H9 (cell line): ENCODE measurements around the gene QPRT. TPM values are rescaled to one million over a fixed set of nuclear protein-coding genes. Genes with fewer than 3 reads are reported as not detected.
A peak's percentile ranks its signal among the peaks of the same experiment; 100 is the strongest.

ENCODE experiments used
- DNase-seq: peaks from one replicate; pipeline ENCODE4 v3.0.0-alpha.2; 2017
- H2AFZ ChIP-seq: one replicate; pipeline ENCODE4 v1.6.1; 2013; ENCODE audit warnings: mild to moderate bottlenecking, low read length, control low read depth, moderate library complexity
- H2AK5ac ChIP-seq: 2 replicates; pipeline ENCODE4 v1.6.1; 2013; ENCODE audit warnings: low read length, control low read depth, mixed read lengths; ENCODE audit not compliant: insufficient read length
- H2BK120ac ChIP-seq: one replicate; pipeline ENCODE4 v1.6.1; 2013; ENCODE audit warnings: low read depth, mild to moderate bottlenecking, low read length, control low read depth, inconsistent platforms; ENCODE audit not compliant: poor library complexity, severe bottlenecking
- H2BK12ac ChIP-seq: 2 replicates; pipeline ENCODE4 v1.6.1; 2013; ENCODE audit warnings: low read length, control low read depth, mixed read lengths, low read depth; ENCODE audit not compliant: insufficient read length
- H2BK15ac ChIP-seq: 2 replicates; pipeline ENCODE4 v1.6.1; 2013; ENCODE audit warnings: low read depth, low read length, control low read depth
- H2BK20ac ChIP-seq: one replicate; pipeline ENCODE4 v1.6.1; 2013; ENCODE audit warnings: low read depth, mild to moderate bottlenecking, low read length, control low read depth, inconsistent platforms; ENCODE audit not compliant: poor library complexity, severe bottlenecking
- H2BK5ac ChIP-seq: 2 replicates; pipeline ENCODE4 v1.6.1; 2013; ENCODE audit warnings: low read length, control low read depth, mixed read lengths; ENCODE audit not compliant: insufficient read length
- H3K14ac ChIP-seq: 2 replicates; pipeline ENCODE4 v1.6.1; 2013; ENCODE audit warnings: low read length, control low read depth; ENCODE audit not compliant: insufficient read depth
- H3K18ac ChIP-seq: 2 replicates; pipeline ENCODE4 v1.6.1; 2013; ENCODE audit warnings: low read depth, mild to moderate bottlenecking, mixed read lengths, low read length, control low read depth; ENCODE audit not compliant: insufficient read length
- H3K23ac ChIP-seq: 2 replicates; pipeline ENCODE4 v1.6.1; 2013; ENCODE audit warnings: low read length, control low read depth, mixed read lengths, low read depth; ENCODE audit not compliant: insufficient read length
- H3K23me2 ChIP-seq: 2 replicates; pipeline ENCODE4 v1.6.1; 2013; ENCODE audit warnings: low read depth, mild to moderate bottlenecking, mixed read lengths, low read length, control low read depth; ENCODE audit not compliant: insufficient read length, poor library complexity, severe bottlenecking
- H3K27ac ChIP-seq: 2 replicates; pipeline ENCODE4 v1.5.1; 2013; ENCODE audit warnings: low read length, control low read depth, mixed read lengths, low read depth; ENCODE audit not compliant: insufficient read length
- H3K27me3 ChIP-seq: 2 replicates; pipeline ENCODE4 v1.6.1; 2013; ENCODE audit warnings: low read length, control low read depth, inconsistent platforms; ENCODE audit not compliant: insufficient read depth
- H3K4ac ChIP-seq: 2 replicates; pipeline ENCODE4 v1.6.1; 2013; ENCODE audit warnings: low read depth, mild to moderate bottlenecking, control low read depth, inconsistent platforms, low read length, moderate library complexity
- H3K4me1 ChIP-seq: 2 replicates; pipeline ENCODE4 v1.6.1; 2013; ENCODE audit warnings: low read length, control low read depth, inconsistent platforms; ENCODE audit not compliant: insufficient read depth
- H3K4me2 ChIP-seq: 2 replicates; pipeline ENCODE4 v1.6.1; 2013; ENCODE audit warnings: low read length, control low read depth, mixed read lengths; ENCODE audit not compliant: insufficient read length, insufficient read depth
- H3K56ac ChIP-seq: 2 replicates; pipeline ENCODE4 v1.6.1; 2013; ENCODE audit warnings: low read depth, mild to moderate bottlenecking, mixed read lengths, low read length, control low read depth; ENCODE audit not compliant: insufficient read length
- H3K79me1 ChIP-seq: 2 replicates; pipeline ENCODE4 v1.6.1; 2013; ENCODE audit warnings: low read depth, mild to moderate bottlenecking, moderate library complexity, low read length, control low read depth, inconsistent platforms; ENCODE audit not compliant: insufficient read depth, poor library complexity, severe bottlenecking
- H3K79me2 ChIP-seq: 2 replicates; pipeline ENCODE4 v1.6.1; 2013; ENCODE audit warnings: low read length, control low read depth, inconsistent platforms; ENCODE audit not compliant: insufficient read depth
- H3K9ac ChIP-seq: 2 replicates; pipeline ENCODE4 v1.6.1; 2013; ENCODE audit warnings: low read length, control low read depth, mixed read lengths; ENCODE audit not compliant: insufficient read length; ENCODE audit errors: extremely low read depth
- H3K9me3 ChIP-seq: one replicate; pipeline ENCODE4 v1.6.1; 2013; ENCODE audit warnings: low read depth, low read length, inconsistent platforms; ENCODE audit not compliant: control insufficient read depth
- H3T11ph ChIP-seq: one replicate; pipeline ENCODE4 v1.6.1; 2013; ENCODE audit warnings: mild to moderate bottlenecking, low read length, control low read depth, inconsistent platforms
- H4K20me1 ChIP-seq: one replicate; pipeline ENCODE4 v1.6.1; 2013; ENCODE audit not compliant: control insufficient read depth, insufficient read length, insufficient read depth
- H4K5ac ChIP-seq: 2 replicates; pipeline ENCODE4 v1.6.1; 2013; ENCODE audit warnings: low read depth, mild to moderate bottlenecking, mixed read lengths, low read length, control low read depth; ENCODE audit not compliant: insufficient read length
- H4K8ac ChIP-seq: replicated peaks from 2 replicates; pipeline ENCODE4 v1.6.1; 2013; ENCODE audit warnings: low read length, control low read depth, mixed read lengths, low read depth; ENCODE audit not compliant: insufficient read length
- H4K91ac ChIP-seq: 2 replicates; pipeline ENCODE4 v1.6.1; 2013; ENCODE audit warnings: low read depth, mild to moderate bottlenecking, moderate library complexity, mixed read lengths, low read length, control low read depth; ENCODE audit not compliant: insufficient read length
- H3K27ac Mint-ChIP-seq, 3 experiments: 2 replicates in 2 of 3; 3 replicates in 1 of 3; pipeline ENCODE4 v1.8.0; 2020 to 2021; ENCODE audit warnings: mixed read lengths in 3 of 3, mild to moderate bottlenecking in 1 of 3, moderate library complexity in 1 of 3
- H3K27me3 Mint-ChIP-seq: 2 replicates; pipeline ENCODE4 v1.8.0; 2021; ENCODE audit warnings: low read depth, mild to moderate bottlenecking, moderate library complexity, mixed read lengths
- H3K36me3 Mint-ChIP-seq, 3 experiments: 2 replicates in 2 of 3; 3 replicates in 1 of 3; pipeline ENCODE4 v1.8.0; 2020 to 2021; ENCODE audit warnings: low read depth in 3 of 3, mixed read lengths in 3 of 3; ENCODE audit not compliant: insufficient read depth in 1 of 3
- H3K4me1 Mint-ChIP-seq, 2 experiments: 2 replicates each; pipeline ENCODE4 v1.8.0; 2020; ENCODE audit warnings: mixed read lengths in 2 of 2
- H3K4me3 Mint-ChIP-seq, 2 experiments: 2 replicates in 1 of 2; 3 replicates in 1 of 2; pipeline ENCODE4 v1.8.0; 2020 to 2021; ENCODE audit warnings: mild to moderate bottlenecking in 2 of 2, mixed read lengths in 2 of 2, moderate library complexity in 1 of 2
- H3K9me3 Mint-ChIP-seq, 2 experiments: 2 replicates in 1 of 2; 3 replicates in 1 of 2; pipeline ENCODE4 v1.8.0; 2020; ENCODE audit warnings: mild to moderate bottlenecking in 2 of 2, mixed read lengths in 2 of 2, moderate library complexity in 1 of 2
- CTCF ChIP-seq: fragments of 200-600 bp; sonication (generic); conservative IDR thresholded peaks from 3 replicates; pipeline ENCODE4 v1.8.0; 2021; ENCODE audit warnings: antibody characterized with exemption, mild to moderate bottlenecking
- WGBS: extraction: QIAGEN DNeasy Blood & Tissue Kit; methylation state at CpG from one replicate; pipeline ENCODE4 v1.1.7; 2013; ENCODE audit warnings: missing lambda C conversion rate, low lambda C conversion rate, mixed read lengths; ENCODE audit not compliant: insufficient read length; ENCODE audit errors: extremely low coverage; 5-methylcytosine and 5-hydroxymethylcytosine counted together
- total RNA-seq: library from RNA; stranded (reverse); gene quantifications from 2 replicates; pipeline ENCODE4 v1.2.1, GENCODE V29; 2021

QPRT gene
- total RNA-seq, 1 experiment from 2014 or later, result 107 TPM

DNA sequence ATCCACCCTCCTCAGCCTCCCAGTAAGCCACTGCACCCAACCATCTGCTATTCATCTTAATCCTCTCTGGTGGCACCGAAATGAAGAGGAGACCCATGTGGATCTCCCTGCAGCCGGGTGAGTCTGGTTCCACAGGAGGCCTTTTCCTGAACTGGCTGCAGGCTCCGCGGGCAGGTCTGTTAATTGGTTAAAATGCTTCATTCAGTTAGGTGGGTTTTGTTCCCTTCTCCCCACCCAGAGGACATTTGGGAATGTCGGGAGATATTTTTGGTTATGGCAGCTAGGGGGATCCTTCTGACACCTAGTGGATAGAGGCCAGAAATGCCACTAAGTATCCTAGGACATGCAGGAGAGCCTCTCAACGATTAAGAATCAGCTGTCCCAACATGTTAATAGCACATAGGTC is 50.1 kb downstream of the QPRT start:
- no peak overlapping the region for H2BK20ac ChIP-seq
- peaks cover 8% of the 10 kb centered on the region for H3K79me1 ChIP-seq
- no peak overlapping the region for H2BK120ac ChIP-seq
- H3T11ph ChIP-seq, result no peak overlapping the region
- H4K20me1 ChIP-seq, result peaks cover 3% of the 10 kb centered on the region
- Mint-ChIP-seq H3K27ac (peak overlapping the region; percentile 74 to 88 (median 82); a peak in 3 of 7 replicates), H3K36me3 (peaks cover 57 to 80% (median 77%) of the 10 kb centered on the region in 3 experiments), H3K4me3 (no peak overlapping the region; a peak in 1 of 5 replicates), H3K4me1 (peaks cover 11 to 18% of the 10 kb centered on the region in 2 experiments), H3K9me3 (no peaks in the 10 kb centered on the region), H3K27me3 (no peaks in the 10 kb centered on the region)
- no peaks in the 10 kb centered on the region for H3K23me2 ChIP-seq
- no peak overlapping the region for H3K4ac ChIP-seq
- no peaks in the 10 kb centered on the region for H3K27me3 ChIP-seq
- H4K91ac ChIP-seq, result no peak overlapping the region
- H2AFZ ChIP-seq, result no peak overlapping the region
- no peak overlapping the region for H2AK5ac ChIP-seq
- no peak for DNase-seq
- no CpG with 5 or more reads among the region's 6 CpGs for WGBS
- H3K18ac ChIP-seq, result no peak overlapping the region
- peaks cover 2% of the 10 kb centered on the region; the same call in 1 of the 2 replicates for H3K79me2 ChIP-seq
- H2BK12ac ChIP-seq, result no peak overlapping the region
- peak; percentile 72 for TF ChIP-seq CTCF
- H3K56ac ChIP-seq, result no peak overlapping the region
- H2BK5ac ChIP-seq, result no peak overlapping the region
- no peak overlapping the region for H3K9ac ChIP-seq
- H4K5ac ChIP-seq, result no peak overlapping the region
- no peak overlapping the region for H3K14ac ChIP-seq
- no peak overlapping the region for H3K4me2 ChIP-seq
- H2BK15ac ChIP-seq, result no peak overlapping the region
- no peak overlapping the region for H4K8ac ChIP-seq
- H3K23ac ChIP-seq, result no peak overlapping the region
- no peaks in the 10 kb centered on the region for H3K4me1 ChIP-seq
- H3K27ac ChIP-seq, result no peak overlapping the region
- H3K9me3 ChIP-seq, result no peaks in the 10 kb centered on the region
